ENCODE results near the gene PDE2A.

DNA sequence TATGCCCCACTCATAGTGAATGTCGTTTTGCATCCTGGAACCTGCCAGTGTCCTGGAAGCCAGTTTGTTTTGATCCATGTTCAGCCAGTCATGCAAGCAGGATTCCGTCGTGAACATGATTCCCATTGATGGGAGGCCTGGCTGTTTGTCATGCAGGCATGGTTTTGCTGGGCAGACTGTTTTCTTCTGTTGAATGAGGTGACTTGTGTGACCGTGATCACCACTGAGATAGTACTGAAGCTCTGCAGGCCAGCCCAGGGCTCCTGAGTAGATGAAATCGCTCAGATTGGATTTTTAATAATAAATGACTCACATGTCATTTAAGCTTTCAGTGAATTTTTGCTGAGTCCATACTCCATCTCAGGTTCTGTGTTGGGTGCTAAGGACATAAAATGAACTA, 117.8 kb downstream of the PDE2A start:
- TF ChIP-seq, protein P1, sequence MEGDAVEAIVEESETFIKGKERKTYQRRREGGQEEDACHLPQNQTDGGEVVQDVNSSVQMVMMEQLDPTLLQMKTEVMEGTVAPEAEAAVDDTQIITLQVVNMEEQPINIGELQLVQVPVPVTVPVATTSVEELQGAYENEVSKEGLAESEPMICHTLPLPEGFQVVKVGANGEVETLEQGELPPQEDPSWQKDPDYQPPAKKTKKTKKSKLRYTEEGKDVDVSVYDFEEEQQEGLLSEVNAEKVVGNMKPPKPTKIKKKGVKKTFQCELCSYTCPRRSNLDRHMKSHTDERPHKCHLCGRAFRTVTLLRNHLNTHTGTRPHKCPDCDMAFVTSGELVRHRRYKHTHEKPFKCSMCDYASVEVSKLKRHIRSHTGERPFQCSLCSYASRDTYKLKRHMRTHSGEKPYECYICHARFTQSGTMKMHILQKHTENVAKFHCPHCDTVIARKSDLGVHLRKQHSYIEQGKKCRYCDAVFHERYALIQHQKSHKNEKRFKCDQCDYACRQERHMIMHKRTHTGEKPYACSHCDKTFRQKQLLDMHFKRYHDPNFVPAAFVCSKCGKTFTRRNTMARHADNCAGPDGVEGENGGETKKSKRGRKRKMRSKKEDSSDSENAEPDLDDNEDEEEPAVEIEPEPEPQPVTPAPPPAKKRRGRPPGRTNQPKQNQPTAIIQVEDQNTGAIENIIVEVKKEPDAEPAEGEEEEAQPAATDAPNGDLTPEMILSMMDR (IDR thresholded peaks at IDR 0.05) = no peak
- TF ChIP-seq POLR2AphosphoS5 (IDR thresholded peaks at IDR 0.05) (no peak), POLR2A (IDR thresholded peaks at IDR 0.05) (no peak), EP300 (IDR thresholded peaks at IDR 0.05) (no peak)

Data from upper lobe of left lung (tissue), 4 donors.